Hepatocyte (in vitro differentiated cells): ENCODE measurements around the gene ITPRIPL2.

Experiments
- EZH2 ChIP-seq: fragments of 200-600 bp; sonication (generic); IDR thresholded peaks from 2 replicates; pipeline ENCODE4 v1.6.1; 2016; ENCODE audit warnings: antibody characterized with exemption, mild to moderate bottlenecking, borderline replicate concordance
- EZH2phosphoT487 ChIP-seq: fragments of 200-600 bp; sonication (generic); IDR thresholded peaks from one replicate; pipeline ENCODE4 v1.6.1; 2018; ENCODE audit warnings: antibody characterized with exemption, mild to moderate bottlenecking, low read depth, moderate library complexity; ENCODE audit not compliant: unreplicated experiment, severe bottlenecking
- TF ChIP-seq, protein P1 (sequence below): fragments of 200-600 bp; sonication (generic); IDR thresholded peaks from 2 replicates; pipeline ENCODE4 v1.5.1; 2016; ENCODE audit warnings: antibody characterized with exemption, mild to moderate bottlenecking; ENCODE audit not compliant: poor library complexity

DNA sequence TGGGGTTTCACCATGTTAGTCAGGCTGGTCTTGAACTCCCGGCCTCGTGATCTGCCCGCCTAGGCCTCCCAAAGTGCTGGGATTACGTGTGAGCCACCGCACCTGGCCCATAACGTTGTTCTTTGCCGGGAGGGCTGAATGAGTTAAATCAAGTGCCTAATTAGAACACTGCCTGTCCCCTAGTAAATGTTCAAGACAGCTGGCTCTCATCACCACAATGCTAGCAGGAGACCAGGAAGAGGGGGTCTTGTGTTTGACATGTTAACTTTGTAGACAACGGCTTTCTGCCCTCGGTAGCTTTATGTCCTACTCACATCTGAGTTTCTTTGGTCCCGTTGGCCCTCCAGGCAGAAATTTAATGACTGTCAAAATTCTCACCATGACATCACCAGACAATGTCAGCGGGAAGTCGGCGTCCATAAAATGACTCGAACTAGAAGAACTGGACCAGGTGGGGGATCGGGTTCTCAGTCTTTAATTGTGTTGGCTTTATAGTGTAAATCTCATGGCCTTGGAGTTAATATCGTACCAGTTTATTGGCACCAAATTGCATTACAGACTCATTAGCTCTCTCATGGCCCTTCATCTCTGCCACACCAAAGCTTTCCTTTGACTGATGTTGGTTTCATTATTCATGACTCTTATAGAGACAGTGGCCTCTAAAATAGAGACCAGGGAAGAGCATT is 11.4 kb upstream of the ITPRIPL2 start:
- TF ChIP-seq, protein P1, sequence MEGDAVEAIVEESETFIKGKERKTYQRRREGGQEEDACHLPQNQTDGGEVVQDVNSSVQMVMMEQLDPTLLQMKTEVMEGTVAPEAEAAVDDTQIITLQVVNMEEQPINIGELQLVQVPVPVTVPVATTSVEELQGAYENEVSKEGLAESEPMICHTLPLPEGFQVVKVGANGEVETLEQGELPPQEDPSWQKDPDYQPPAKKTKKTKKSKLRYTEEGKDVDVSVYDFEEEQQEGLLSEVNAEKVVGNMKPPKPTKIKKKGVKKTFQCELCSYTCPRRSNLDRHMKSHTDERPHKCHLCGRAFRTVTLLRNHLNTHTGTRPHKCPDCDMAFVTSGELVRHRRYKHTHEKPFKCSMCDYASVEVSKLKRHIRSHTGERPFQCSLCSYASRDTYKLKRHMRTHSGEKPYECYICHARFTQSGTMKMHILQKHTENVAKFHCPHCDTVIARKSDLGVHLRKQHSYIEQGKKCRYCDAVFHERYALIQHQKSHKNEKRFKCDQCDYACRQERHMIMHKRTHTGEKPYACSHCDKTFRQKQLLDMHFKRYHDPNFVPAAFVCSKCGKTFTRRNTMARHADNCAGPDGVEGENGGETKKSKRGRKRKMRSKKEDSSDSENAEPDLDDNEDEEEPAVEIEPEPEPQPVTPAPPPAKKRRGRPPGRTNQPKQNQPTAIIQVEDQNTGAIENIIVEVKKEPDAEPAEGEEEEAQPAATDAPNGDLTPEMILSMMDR, result no peak
- TF ChIP-seq EZH2phosphoT487, result no peak
- TF ChIP-seq EZH2, result no peak
